A673 (cell line): ENCODE measurements around the gene SCUBE1. TPM values are rescaled to one million over a fixed set of nuclear protein-coding genes. Genes with fewer than 3 reads are reported as not detected.

Source experiments
- BruUV-seq: library from RNA; stranded (reverse); fragments of 400-500 nt; replicated peaks from 2 replicates; lab custom pipeline; 2021; lab: Mats Ljungman, UMichigan
- CTCF ChIA-PET: fragments of 300-600 bp; sonication (Branson Sonifier 250); formaldehyde crosslinking; loops from one replicate; lab custom pipeline; 2022; ENCODE audit warnings: antibody characterized with exemption; lab: Charles Lee
- POLR2A ChIA-PET: fragments of 300-600 bp; sonication (Branson Sonifier 250); formaldehyde crosslinking; loops from one replicate; lab custom pipeline; 2022; ENCODE audit warnings: antibody characterized with exemption; ENCODE audit not compliant: low non-redundant PET; lab: Charles Lee
- DNase-seq: peaks from one replicate; pipeline ENCODE4 v3.0.0-alpha.2; 2015; ENCODE audit warnings: low spot score
- H3K27ac ChIP-seq: fragments of 200-600 bp; sonication (generic); 2 replicates; pipeline ENCODE4 v1.5.1; 2016; ENCODE audit warnings: mixed run types, low read depth, mild to moderate bottlenecking, mixed read lengths, antibody characterized with exemption, low read length; ENCODE audit not compliant: poor library complexity, severe bottlenecking
- H3K27me3 ChIP-seq: fragments of 200-600 bp; sonication (generic); replicated peaks from 2 replicates; pipeline ENCODE4 v1.6.1; 2017; ENCODE audit warnings: mixed run types, low read depth, mild to moderate bottlenecking, mixed read lengths, antibody characterized with exemption, low read length; ENCODE audit not compliant: insufficient read depth, poor library complexity
- H3K36me3 ChIP-seq: fragments of 200-600 bp; sonication (generic); 2 replicates; pipeline ENCODE4 v1.6.1; 2016; ENCODE audit warnings: mixed run types, mild to moderate bottlenecking, mixed read lengths, antibody characterized with exemption, low read length; ENCODE audit not compliant: insufficient read depth, poor library complexity, severe bottlenecking
- H3K4me1 ChIP-seq: fragments of 200-600 bp; sonication (generic); 2 replicates; pipeline ENCODE4 v1.6.1; 2017; ENCODE audit warnings: mixed run types, mild to moderate bottlenecking, mixed read lengths, antibody characterized with exemption, low read length; ENCODE audit not compliant: insufficient read depth, poor library complexity, severe bottlenecking
- H3K4me3 ChIP-seq: fragments of 200-600 bp; sonication (generic); 2 replicates; pipeline ENCODE4 v1.5.1; 2016; ENCODE audit warnings: low read depth, mixed run types, mild to moderate bottlenecking, mixed read lengths, low read length; ENCODE audit not compliant: poor library complexity, severe bottlenecking
- H3K9me3 ChIP-seq: fragments of 200-600 bp; sonication (generic); 2 replicates; pipeline ENCODE4 v1.6.1; 2016; ENCODE audit warnings: mixed run types, low read depth, mild to moderate bottlenecking, mixed read lengths, antibody characterized with exemption, low read length; ENCODE audit not compliant: poor library complexity, severe bottlenecking
- EZH2 ChIP-seq: fragments of 200-600 bp; sonication (generic); IDR thresholded peaks from 2 replicates; pipeline ENCODE4 v1.6.1; 2017; ENCODE audit warnings: borderline replicate concordance, low read depth, mild to moderate bottlenecking, mixed read lengths, antibody characterized with exemption, low read length; ENCODE audit not compliant: poor library complexity, severe bottlenecking
- intact Hi-C: fragments of 100-400 bp; cut with micrococcal nuclease; formaldehyde crosslinking; loops from one replicate; pipeline ENCODE4 v1.10.0; 2022; ENCODE audit not compliant: unreplicated experiment
- total RNA-seq: library from RNA; stranded (reverse); gene quantifications from 2 replicates; pipeline ENCODE4 v1.2.3, GENCODE V29; 2021
- TF ChIP-seq, protein P1 (sequence below): fragments of 300-800, 200-600 bp; sonication (generic); conservative IDR thresholded peaks from 2 replicates; pipeline ENCODE4 v1.5.1; 2017; ENCODE audit warnings: low read depth, mild to moderate bottlenecking, antibody characterized with exemption, low read length, moderate library complexity, mixed read lengths

SCUBE1 gene
- total RNA-seq, 1 experiment from 2014 or later: 0.24 TPM

DNA sequence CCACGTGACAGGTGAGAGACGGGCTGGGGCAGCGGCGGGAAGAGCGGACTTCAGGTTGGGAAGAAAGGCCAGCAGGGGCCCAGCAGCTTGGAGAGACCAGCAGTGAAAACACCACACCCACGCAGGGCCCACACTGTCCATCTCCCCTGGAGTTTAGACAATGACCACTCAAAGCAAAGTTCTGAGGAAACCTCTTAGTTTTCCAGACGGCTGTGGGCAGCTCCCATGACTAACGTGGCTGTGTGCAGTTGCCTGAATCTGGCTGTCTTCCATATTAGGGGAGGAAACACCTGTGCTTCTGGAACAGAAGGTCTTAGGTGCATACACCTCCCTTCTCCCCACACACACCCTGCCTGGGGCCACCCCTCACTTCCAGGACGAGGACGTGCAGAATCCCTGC is 85.6 kb downstream of the SCUBE1 start:
- H3K36me3 ChIP-seq: no peaks in the 10 kb centered on the region
- TF ChIP-seq, protein P1, sequence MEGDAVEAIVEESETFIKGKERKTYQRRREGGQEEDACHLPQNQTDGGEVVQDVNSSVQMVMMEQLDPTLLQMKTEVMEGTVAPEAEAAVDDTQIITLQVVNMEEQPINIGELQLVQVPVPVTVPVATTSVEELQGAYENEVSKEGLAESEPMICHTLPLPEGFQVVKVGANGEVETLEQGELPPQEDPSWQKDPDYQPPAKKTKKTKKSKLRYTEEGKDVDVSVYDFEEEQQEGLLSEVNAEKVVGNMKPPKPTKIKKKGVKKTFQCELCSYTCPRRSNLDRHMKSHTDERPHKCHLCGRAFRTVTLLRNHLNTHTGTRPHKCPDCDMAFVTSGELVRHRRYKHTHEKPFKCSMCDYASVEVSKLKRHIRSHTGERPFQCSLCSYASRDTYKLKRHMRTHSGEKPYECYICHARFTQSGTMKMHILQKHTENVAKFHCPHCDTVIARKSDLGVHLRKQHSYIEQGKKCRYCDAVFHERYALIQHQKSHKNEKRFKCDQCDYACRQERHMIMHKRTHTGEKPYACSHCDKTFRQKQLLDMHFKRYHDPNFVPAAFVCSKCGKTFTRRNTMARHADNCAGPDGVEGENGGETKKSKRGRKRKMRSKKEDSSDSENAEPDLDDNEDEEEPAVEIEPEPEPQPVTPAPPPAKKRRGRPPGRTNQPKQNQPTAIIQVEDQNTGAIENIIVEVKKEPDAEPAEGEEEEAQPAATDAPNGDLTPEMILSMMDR: no peak
- intact Hi-C loops: no loop called here
- DNase-seq: no peak
- POLR2A ChIA-PET: no interaction called here
- no peak overlapping the region for H3K27ac ChIP-seq
- H3K9me3 ChIP-seq: no peaks in the 10 kb centered on the region
- H3K4me1 ChIP-seq: no peaks in the 10 kb centered on the region
- H3K27me3 ChIP-seq: no peaks in the 10 kb centered on the region
- BruUV-seq: no TSS peak
- H3K4me3 ChIP-seq: no peak overlapping the region
- CTCF ChIA-PET: no interaction called here

DNA sequence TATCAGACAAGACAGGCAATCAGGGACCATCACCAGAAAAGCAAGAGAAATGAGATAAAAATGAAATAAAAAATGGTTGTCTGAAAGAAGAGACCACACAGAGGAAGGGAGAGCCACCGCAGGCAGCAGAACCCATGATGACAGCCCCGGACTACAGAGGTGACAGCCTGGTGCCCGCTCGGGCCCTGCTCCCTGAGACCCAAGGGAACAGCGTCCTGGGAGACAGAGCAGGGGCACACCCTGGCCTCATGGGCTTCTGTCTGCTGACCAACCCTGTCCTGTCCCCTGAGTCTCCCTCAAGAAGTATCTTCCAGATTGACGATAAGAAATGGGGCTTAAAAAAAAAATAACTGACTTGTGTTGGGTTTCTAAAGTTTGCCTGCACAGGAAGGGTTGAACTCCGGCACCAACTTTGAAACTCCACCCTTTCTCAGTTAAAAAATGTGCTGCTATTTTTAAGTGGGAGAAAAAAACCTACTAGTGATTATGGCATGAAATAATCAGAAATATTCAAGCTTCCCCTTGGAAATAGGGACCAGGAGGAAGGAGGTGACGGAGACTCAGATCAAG is 86.1 kb downstream of the SCUBE1 start:
- H3K27me3 ChIP-seq: peaks cover 3% of the 10 kb centered on the region
- POLR2A ChIA-PET: no interaction called here
- BruUV-seq: no TSS peak

DNA sequence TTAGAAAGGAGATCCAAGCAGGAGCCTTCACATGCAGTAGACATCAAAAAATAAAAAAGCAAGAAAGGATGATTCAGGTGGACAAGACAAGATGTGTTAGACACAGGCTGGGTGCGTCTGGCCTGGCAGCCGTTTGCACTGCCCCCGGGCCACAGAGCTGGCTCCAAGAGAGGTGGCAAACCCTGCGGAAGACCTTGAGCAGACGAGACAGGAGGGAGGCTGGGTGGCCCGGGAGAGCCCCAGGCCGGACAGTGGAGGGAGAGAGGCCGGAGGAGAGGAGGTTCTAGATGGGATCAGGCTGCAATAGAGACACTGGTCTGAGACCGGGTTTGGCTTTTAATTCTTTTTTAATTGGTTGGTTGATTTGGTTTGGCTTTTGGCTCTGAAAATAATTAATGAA is 86.6 kb downstream of the SCUBE1 start:
- DNase-seq: no peak
- Histone ChIP-seq H3K27me3 (peaks cover 5% of the 10 kb centered on the region), H3K9me3 (no peaks in the 10 kb centered on the region), H3K27ac (no peak overlapping the region), H3K4me3 (no peak overlapping the region), H3K4me1 (no peaks in the 10 kb centered on the region), H3K36me3 (no peaks in the 10 kb centered on the region)
- BruUV-seq: no TSS peak
- TF ChIP-seq, protein P1: no peak
- TF ChIP-seq EZH2: no peak
- intact Hi-C loops: no loop called here
- ChIA-PET POLR2A (no interaction called here), CTCF (no interaction called here)

More for the DNA sequence above, 86.1 kb downstream of the SCUBE1 start:
- H3K9me3 ChIP-seq: no peaks in the 10 kb centered on the region
- no peak overlapping the region for H3K4me3 ChIP-seq
- no peak for DNase-seq
- intact Hi-C loops: no loop called here
- no peaks in the 10 kb centered on the region for H3K36me3 ChIP-seq
- CTCF ChIA-PET: no interaction called here
- TF ChIP-seq, protein P1: no peak
- no peak for TF ChIP-seq EZH2
- no peaks in the 10 kb centered on the region for H3K4me1 ChIP-seq
- no peak overlapping the region for H3K27ac ChIP-seq
